ENCODE results near the gene SLC46A3.

GRCh38 chr13:28753208-28753892 is 34.6 kb upstream of the SLC46A3 start:
- TF ChIP-seq CTCF (IDR thresholded peaks at IDR 0.05) (no peak), EP300 (IDR thresholded peaks at IDR 0.05) (peak in 1 of 2 donors; percentile 72), POLR2A (IDR thresholded peaks at IDR 0.05) (no peak)
